Stimulated activated CD8-positive, alpha-beta memory T cell treated with anti-CD3 and anti-CD28 coated beads, Interleukin-4, amount 100 ng/mL, for 48 hours (primary cell): Measurements from ENCODE around the gene CCNG1.
"Not testable (repeated sequence)": the region's sequence is repeated elsewhere in the genome, so short reads cannot be mapped to it uniquely, and the experiment has no call there.

Experiments used
- DNase-seq: peaks from one replicate; pipeline ENCODE4 v3.0.0-alpha.2; 2020

The CCNG1 gene, protein sequence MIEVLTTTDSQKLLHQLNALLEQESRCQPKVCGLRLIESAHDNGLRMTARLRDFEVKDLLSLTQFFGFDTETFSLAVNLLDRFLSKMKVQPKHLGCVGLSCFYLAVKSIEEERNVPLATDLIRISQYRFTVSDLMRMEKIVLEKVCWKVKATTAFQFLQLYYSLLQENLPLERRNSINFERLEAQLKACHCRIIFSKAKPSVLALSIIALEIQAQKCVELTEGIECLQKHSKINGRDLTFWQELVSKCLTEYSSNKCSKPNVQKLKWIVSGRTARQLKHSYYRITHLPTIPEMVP

DNA sequence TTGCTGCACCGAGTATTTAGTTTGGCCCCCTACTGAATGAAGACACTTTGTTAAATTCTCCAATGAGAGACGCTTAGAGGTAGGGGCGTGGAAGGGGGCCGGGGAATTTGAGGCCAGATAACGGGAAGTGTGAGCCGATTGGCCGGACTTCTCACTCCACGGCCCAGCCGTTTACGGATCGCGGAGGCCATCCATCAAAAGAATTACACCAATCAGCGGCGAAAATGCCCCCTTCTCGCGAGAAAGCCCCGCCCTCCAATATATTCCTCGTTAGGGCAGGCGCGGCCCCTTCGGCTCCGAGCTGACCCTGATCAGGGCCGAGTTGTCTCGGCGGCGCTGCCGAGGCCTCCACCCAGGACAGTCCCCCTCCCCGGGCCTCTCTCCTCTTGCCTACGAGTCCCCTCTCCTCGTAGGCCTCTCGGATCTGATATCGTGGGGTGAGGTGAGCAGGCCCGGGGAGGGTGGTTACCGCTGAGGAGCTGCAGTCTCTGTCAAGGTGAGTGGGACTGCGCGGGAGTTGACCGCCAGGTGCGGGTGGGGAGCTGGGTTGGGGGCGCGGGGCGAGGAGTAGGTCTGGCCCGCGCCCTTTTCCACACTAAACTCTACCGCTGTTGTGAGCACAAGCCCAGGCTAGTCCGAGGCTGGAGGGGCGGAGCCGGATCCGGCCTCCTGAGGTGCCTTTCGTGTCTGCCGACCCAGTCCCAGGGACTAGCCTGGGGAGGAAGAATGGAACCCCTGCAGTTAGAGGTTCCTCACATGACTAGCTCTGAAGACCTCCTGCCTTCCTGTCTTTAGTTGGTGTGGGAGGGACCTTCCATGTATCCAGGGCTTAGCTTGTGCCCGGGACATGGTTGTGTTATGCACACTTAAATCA lies at the start of gene CCNG1:
Gene CCNG1, plus strand, starts transcription at position 287 of the 874 bp plus-strand sequence. CDS start 1,662 bp downstream, outside the sequence.
- DNase-seq: peak; percentile 89

DNA sequence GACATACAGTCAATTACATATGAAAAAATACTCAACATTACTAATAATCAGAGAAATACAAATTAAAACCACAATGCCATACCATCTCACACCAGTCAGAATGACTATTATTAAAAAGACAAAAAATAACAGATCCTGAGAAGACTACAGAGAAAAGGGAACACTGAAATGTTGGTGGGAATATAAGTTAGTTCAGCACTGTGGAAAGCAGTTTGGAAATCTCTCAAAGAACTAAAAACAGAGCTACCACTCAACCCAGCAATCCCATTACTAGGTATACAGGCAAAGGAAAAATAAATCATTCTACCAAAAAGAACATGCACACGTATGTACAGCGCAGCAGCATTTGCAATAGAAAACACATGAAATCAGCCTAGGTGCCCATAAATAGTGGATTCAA lies 41.6 kb upstream of the CCNG1 start:
- no peak for DNase-seq

DNA sequence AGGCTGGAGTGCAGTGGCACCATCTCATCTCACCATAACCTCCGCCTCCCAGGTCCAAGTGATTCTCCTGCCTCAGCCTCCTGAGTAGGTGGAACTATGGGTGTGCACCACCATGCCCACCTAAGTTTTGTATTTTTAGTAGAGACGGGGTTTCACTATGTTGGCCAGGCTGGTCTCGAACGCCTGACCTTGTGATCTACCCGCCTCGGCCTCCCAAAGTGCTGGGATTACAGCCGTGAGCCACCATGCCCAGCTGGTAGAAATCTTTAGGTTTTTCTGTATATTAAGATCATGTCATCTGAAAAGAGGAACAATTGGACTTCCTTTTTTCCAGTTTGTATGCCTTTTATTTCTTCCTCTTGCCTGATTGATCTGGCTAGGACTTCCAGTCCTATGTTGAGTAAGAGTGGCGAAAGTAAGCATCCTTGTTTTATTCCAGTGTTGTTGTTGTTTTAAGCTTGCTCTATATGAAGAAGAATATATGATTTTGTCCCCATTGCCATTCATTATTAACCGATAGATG lies 40.5 kb upstream of the CCNG1 start:
- DNase-seq: not testable (repeated sequence)

DNA sequence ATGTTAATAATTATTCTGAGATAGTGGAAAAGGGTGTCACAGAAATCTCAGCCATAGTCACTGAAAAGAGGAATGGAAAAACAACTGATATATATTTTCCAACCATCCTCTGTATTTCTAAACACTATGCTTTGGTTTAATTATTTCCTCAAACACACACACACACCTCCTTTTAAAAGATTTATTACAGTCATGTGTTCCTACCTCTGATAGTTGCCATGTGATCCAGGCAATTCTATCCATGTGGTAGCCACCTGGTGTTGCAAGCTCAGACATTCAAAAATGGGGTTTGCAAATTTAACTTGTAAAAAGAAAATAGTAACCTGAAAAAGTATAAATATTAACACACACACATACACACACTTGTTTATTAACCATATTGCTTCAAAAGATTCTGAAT lies 40.0 kb upstream of the CCNG1 start:
- no peak for DNase-seq

DNA sequence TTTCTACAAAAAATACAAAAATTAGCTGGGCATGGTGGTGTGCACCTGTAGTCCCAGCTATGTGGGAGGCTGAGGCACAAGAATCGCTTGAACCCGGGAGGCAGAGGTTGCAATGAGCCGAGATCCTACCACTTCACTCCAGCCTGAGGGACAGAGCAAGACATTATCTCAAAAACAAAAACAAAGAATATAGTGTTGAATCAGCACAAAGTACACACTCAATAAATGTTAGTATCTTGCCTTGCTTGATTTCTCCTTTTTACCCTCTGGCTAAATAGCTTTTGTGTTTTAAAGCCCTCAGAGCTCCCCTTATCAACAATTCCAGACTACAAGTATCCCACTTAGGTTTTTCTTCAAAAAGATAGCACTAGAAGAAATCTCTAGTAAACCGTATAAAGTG lies 37.5 kb upstream of the CCNG1 start:
- DNase-seq: no peak

DNA sequence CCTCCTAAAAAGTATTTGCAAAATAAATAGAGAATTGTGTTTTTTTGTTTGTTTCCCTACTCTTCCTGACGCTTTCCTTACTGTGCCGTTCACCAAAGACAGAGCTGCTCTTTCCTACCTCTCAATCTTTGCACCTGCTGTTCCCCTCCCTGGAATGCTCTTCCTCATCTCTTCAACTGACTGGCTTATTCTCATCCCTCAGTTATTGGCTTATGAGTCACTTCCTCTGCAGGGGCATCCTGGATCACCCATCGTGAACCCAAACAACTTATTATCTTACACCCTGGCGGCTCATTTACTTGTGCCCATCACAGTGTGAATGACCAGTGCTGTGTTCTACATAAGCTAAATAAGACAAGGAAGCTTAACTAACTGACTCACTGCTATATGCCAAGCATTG lies 36.1 kb upstream of the CCNG1 start:
- DNase-seq: no peak

DNA sequence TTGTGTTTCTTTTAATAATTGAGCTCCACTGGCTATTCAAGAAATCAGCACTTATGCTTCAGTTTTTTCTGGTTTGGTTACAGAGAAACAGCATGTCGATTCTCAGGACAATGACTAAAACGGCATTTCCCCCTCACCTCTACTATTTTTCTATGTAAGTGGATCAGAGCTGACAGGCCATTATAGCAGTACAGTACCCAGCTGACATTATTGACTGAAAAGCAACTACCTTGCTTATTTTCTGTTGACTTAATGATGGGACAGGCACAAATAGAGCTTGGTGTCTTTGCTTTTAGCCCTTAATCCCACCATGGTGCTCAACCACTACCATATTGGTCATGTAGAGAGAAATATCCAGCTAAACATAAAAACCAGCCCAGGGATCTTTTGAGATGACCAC lies 35.4 kb upstream of the CCNG1 start:
- no peak for DNase-seq

DNA sequence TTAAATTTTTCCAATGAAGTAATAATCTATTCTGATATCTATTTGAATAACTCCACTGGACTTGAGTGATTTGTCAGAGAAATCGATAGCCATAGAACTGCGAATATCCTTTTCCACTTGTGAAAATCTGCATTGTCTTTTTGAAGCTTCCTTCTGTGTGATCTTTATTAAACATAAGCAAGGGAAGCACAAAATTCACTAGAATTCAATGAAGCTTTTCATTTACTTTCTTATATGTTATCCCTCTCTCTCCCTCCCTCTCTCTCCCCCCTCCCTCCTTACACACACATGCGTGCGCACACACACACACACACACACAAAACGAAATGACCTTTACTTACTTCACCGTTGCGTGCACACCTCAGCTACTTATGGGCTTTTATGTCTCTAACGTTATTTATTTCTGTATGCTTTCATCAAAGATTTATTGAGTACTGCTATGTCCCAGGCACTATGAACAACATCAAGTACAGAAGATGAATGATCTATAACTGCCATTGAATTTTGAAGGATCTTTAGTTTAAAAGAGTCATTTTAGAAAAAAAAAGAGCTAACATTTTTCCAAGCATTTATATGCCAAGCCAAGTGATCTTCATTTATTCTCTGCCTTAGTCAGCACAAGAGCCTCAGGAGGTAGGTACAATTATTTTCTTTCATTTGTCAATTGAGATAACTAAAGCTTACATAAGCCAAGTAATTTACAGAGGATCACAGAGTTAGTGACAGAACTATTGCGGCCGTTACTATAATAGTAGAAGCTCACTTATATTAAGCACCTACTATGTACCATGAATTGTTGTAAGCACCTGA lies 32.8 kb upstream of the CCNG1 start:
- DNase-seq: no peak

DNA sequence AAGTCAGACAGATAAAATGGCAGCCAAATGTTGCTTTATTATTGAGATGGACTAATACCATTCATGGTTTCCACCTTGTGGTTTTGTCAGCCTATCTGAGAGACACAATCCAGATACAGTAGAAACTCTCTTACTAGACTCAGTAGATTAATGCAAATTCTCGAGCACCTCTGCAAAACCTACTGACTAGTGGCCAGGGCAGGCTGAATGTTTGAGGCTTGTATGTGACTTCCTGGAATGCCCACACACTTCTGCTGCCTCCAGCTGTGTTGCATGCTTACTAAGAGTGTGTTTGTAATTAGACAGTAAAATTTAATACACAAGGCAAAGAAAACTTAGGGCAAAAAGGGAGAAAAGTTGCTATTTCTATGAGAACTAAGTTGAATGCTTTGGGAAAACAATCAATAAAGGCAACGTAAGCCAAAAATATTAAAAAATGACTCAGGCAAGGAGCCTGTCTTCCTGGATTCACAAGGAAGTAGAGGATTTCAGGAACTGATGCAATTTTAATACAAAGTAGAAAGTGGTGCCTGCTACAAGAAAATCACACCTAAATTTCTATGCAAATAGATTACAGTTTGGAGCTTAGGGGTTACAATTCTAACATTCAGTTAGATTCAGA lies 30.2 kb upstream of the CCNG1 start:
- no peak for DNase-seq

DNA sequence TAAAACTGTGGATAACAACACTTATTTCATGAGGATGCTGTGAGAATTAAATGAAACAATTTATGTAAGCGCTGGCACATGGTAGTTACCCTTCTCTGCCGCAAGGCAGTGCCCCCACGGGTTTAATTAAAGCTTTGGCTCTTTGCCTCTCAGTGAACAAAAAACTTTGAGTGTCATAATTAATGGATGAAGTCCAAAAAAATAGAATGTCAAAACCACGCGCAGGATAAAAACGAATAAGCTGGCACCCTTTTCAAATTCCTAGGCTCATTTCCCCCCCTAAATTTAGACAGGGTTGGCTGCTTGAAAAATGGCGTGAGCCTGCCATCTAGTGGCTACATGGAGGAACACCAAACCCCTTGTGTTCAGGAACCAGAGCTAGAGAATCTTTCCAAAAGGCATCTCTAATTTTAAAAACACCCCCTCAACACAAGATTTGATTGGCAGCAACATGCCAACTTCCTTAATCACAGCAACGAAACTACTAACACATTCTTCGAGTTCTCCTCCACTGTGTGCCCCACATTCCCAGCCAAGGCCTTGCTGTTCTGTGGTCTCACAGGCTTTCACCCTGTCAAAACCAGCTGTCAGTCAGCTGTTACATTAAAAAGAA lies 29.0 kb upstream of the CCNG1 start:
- peak; percentile 71 for DNase-seq

DNA sequence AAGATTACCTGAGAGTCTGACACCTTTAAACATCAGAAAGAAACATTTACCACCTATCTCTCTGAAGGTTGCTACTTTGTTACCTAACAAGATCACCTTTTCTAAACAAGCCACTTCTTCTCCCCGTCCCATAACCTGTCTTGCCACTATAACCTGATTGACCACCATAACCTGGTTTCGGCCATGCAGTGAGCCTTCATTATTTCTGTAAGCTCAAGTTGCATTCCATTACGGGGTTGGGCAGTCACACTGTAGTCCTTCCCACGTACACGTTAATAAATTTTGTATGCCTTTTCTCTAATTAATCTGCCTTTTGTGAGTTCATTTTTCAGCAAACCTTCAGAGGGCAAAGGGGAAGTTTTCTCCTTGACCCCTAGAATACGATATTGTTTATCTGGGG lies 28.0 kb upstream of the CCNG1 start:
- no peak for DNase-seq

DNA sequence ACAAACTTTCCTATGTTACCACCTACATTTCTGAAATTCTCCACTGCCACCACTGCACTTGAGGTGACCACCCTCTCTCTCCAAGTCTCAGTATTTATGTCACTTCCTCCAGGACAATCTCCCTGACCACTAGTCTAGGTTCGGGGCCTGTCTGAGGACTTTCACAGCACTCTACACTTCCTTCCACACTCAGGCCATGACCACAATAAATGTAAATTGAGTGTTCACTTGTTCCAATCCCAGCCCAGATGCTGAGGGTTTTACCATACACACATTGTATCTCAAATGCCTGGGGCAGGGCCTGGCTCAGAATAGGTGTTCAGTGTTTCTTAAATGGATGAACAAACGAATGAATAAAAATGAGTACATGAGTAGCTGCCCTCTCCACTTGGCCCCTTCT lies 26.9 kb upstream of the CCNG1 start:
- DNase-seq: no peak

DNA sequence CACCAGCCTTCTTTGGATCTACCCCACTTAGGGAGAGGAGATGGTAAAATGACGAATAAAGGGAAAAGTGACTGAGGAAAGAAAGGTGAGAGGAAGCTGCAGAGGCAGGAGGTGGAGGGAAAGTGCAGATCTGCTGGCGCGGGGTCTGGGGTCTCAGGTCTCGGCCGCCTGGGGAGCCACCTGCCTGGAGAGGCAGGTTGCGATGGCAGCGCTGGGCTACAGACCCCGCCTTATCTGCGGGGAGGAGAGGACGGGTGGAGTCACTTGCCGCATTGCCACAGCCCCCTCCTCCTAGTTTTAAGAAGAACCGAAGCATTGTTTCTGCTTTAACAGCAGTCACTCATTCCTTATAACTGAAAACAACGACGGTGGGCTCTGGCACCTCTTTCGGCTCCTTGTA lies 21.7 kb upstream of the CCNG1 start:
- not testable (repeated sequence) for DNase-seq

DNA sequence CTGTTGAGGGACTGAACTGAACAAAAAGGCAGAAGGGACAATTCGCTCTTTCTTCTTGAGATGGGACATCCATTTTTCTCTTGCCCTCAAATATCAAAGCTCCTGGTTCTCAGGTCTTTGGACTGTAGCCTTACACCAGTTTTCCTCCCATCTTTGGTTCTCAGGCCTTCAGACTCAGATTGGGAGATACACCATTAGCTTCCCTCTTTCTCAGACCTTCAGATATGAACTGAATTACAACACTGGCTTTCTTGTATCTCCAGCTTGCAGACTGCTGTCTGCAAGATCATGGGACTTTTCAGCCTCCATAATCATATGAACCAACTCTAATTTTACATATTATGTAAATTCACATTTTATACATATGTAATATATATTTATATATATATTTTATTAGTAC lies 12.6 kb upstream of the CCNG1 start:
- no peak for DNase-seq

DNA sequence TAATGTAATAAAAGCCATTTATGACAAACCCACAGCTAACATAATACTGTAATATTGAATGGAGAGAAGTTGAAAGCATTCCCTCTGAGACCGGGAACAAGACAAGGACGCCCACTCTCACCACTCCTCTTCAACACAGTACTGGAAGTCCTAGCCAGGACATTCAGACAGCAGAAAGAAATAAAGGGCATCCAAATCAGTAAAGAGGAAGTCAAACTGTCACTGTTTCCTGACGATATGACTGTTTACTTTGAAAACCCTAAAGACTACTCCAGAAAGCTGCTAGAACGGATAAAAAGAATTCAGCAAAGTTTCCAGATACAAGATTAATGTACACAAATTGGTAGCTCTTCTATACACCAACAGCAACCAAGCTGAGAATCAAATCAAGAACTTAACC lies 11.3 kb upstream of the CCNG1 start:
- not testable (repeated sequence) for DNase-seq

DNA sequence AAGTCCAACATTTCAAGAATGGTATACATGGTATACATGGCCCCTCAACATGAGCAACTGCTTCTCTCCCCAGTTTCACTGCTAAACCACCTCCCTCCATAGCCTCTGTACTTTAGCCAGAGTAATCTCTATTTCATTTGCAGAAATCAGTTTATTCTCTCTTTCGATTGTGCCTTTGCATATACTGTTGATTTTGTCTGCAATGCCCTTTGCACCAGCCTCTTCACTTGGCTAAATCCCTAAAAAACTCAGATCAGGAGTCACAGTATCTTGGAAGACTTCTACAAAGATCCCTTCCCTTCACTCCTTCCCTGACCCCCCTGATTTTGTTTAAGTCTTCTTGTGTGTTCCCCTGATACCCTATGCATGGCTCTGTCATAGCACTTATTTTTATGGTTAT lies 4.9 kb upstream of the CCNG1 start:
- no peak for DNase-seq

DNA sequence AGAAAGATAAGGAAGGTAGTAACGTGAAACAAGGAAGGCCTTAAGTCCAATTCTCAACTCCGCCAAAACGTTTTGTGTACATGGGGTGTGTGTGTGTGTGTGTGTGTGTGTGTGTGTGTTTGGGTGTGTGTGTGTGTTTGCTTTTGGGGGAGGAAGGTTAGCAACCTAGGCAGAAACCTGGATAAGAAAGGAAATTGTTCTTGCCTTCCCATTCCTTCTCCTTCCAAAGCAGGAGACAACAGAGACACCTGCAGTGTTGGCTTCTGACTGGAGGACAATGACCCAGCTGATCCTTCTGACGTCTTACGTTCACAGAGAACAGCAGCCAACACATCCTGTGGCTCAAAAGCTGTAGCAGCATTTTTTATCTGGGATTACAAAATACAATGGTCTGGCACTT lies 4.1 kb upstream of the CCNG1 start:
- DNase-seq: no peak

DNA sequence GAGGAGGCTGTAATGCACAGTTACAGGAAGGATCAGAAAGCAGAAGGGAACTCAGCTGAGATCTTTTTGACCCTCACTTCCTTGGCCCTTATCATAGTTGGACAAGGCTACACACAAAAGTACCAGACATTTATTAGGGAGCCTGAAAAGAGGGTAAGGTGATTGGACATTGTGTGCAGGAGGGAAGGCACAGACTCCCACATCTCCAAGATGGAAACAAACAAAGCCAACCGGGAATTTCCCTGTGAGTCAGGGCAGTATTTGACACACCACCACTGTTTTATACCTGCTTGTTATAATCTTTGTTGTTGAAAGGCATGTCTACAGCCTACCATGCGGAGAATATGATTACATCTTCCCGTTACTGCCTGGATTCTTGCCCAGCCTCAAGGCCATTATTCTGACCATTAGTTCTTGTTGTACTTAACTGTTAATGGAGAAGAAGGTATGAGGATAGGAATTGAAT lies 3.0 kb upstream of the CCNG1 start:
- DNase-seq: no peak

DNA sequence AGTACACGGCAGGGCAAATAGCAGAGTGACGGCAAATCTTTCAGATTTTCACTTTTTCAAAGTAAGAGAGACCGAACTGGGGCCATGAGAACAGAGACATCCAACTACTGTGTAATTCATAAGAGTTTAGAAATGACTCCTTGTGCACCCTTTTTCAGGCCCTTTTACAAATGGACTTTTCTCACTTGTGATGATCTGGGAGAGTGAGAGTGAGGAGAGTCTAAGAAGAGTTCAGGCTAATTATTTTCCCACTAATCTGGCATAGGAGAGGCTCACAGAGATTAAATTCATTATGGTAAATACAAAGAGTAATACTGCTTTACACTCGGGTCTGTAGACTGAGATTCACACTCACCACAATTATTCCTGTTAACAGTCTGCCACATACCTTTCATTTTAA lies 880 bp upstream of the CCNG1 start:
- DNase-seq: no peak

DNA sequence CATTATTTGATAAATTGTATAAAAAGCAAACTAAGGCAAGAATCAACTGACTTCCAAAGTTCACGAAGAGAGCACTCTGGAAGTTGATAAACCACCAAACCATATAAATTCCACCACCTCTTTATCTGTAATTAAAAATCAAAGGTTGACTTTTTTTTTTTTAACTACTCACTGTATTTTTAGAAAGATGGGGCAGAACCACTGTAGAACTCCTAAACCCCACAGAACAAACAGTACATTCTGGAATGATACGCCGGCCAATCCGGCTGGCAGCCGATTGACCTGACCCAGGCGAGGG lies 435 bp upstream of the CCNG1 start:
- no peak for DNase-seq

DNA sequence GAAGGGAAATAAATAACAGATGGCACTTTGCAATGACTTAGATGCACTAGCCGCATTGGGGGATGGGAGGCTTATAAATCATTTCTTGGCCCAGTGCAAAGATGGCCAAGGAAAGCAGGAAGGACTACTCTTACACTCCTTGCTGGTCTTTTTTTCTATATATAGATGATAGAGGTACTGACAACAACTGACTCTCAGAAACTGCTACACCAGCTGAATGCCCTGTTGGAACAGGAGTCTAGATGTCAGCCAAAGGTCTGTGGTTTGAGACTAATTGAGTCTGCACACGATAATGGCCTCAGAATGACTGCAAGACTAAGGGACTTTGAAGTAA lies 1.7 kb downstream of the CCNG1 start:
- DNase-seq: no peak

DNA sequence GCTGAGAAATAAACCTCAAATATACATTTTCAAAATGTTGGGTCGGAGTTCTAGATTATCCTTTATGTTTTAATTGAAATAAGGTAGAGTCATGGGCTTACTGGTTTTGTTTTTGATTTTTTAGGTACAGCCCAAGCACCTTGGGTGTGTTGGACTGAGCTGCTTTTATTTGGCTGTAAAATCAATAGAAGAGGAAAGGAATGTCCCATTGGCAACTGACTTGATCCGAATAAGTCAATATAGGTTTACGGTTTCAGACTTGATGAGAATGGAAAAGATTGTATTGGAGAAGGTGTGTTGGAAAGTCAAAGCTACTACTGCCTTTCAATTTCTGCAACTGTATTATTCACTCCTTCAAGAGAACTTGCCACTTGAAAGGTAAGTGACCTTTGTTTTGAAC lies 3.6 kb downstream of the CCNG1 start:
- DNase-seq: no peak

DNA sequence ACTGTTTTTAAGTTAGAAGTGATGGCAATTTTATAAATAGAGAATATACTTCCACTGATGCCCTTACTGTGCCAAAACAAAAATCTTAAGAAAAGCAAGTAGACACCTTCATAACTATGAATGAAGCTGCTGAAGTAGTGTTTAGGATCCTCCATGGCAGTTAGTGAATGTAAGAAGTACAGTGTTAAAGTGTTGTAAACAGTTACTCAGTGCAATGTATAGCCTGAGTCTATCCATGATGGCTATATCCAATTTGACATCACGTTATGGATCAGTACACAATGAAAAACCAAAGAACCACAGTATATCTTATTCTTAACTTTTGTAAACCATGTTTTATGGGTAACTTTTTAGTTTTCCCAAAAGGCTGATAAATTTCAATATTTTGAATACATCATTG lies 7.1 kb downstream of the CCNG1 start:
- DNase-seq: no peak
